Prostate gland (tissue), 2 donors: ENCODE measurements around the gene BBOX1. TPM values are rescaled to one million over a fixed set of nuclear protein-coding genes. Genes with fewer than 3 reads are reported as not detected.
A peak's percentile ranks its signal among the peaks of the same experiment; 100 is the strongest.
"Not testable (repeated sequence)": the region's sequence is repeated elsewhere in the genome, so short reads cannot be mapped to it uniquely, and the experiment has no call there.

Experiments used
- DNase-seq: peaks from one replicate; pipeline ENCODE4 v3.0.0-alpha.2; 2019; ENCODE audit warnings: low spot score
- H3K27ac ChIP-seq, 2 donors: fragments of 200-600 bp; sonication (generic); 2 replicates each; pipeline ENCODE4 v1.5.1; 2017 to 2019
- H3K27me3 ChIP-seq: fragments of 200-600 bp; sonication (generic); replicated peaks from 2 replicates; pipeline ENCODE4 v1.5.1; 2019; ENCODE audit not compliant: insufficient read depth
- H3K36me3 ChIP-seq, 2 donors: fragments of 200-600 bp; sonication (generic); 1 replicate in 1 of 2; 2 replicates in 1 of 2; pipeline versions ENCODE4 v1.5.1 to v1.8.1; 2017 to 2019
- H3K4me1 ChIP-seq: fragments of 200-600 bp; sonication (generic); replicated peaks from 2 replicates; pipeline ENCODE4 v1.5.1; 2019
- H3K4me3 ChIP-seq, 2 donors: fragments of 200-600 bp; sonication (generic); 2 replicates each; pipeline ENCODE4 v1.5.1; 2017 to 2019
- H3K9me3 ChIP-seq: fragments of 200-600 bp; sonication (generic); 2 replicates; pipeline ENCODE4 v1.5.1; 2017
- CTCF ChIP-seq, 4 experiments: fragments of 200-600 bp in 2 of 4; fragments of 450-650 bp in 2 of 4; sonication (generic) in 2 of 4; IDR thresholded peaks; 1 replicate in 3 of 4; 2 replicates in 1 of 4; pipeline ENCODE4 v1.5.1; 2016 to 2019; ENCODE audit warnings: antibody characterized with exemption in 4 of 4, mild to moderate bottlenecking in 2 of 4, moderate library complexity in 2 of 4
- POLR2A ChIP-seq: fragments of 450-650 bp; IDR thresholded peaks from one replicate; pipeline ENCODE4 v1.6.1; 2016; ENCODE audit warnings: antibody characterized with exemption, mild to moderate bottlenecking
- POLR2AphosphoS5 ChIP-seq: sonication (generic); formaldehyde crosslinking; IDR thresholded peaks from one replicate; pipeline ENCODE4 v1.6.1; 2017; ENCODE audit warnings: antibody characterized with exemption
- WGBS: methylation state at CpG from one replicate; pipeline ENCODE4 v1.1.5; 2018; 5-methylcytosine and 5-hydroxymethylcytosine counted together
- intact Hi-C: fragments of 100-400 bp; cut with DNase I; formaldehyde crosslinking; loops from one replicate; pipeline ENCODE4 v1.14.2; 2022
- total RNA-seq, 2 donors: library from RNA; depleted of rRNA; stranded (reverse); fragments of >200 nt; gene quantifications; one replicate each; pipeline ENCODE4 v1.1.0, GENCODE V29; 2016

The BBOX1 gene
- total RNA-seq, 2 donors from 2014 or later: 1.0 TPM; not detected in 1

GRCh38 chr11:26995701-26996460 lies 44.7 kb upstream of the BBOX1 start:
- no peak for TF ChIP-seq POLR2A
- TF ChIP-seq CTCF (IDR thresholded peaks at IDR 0.05): no peak
- TF ChIP-seq POLR2AphosphoS5: no peak
- H3K9me3 ChIP-seq: no peaks in the 10 kb centered on the region
- intact Hi-C loops: loop anchor here (10.0 kb wide), 1 partner anchor 241 kb away; no protein-coding TSS in a partner anchor
- 25% methylated on average over 1 of the region's 1 CpG for WGBS
- no peak overlapping the region for H3K27ac ChIP-seq
- no peaks in the 10 kb centered on the region for H3K4me1 ChIP-seq
- peak overlapping the region in 1 of 2 donors; percentile 31 for H3K4me3 ChIP-seq
- no peak for DNase-seq
- no peaks in the 10 kb centered on the region for H3K27me3 ChIP-seq
- no peaks in the 10 kb centered on the region for H3K36me3 ChIP-seq

- Histone ChIP-seq H3K9me3 (no peaks in the 10 kb centered on the region), H3K4me3 (no peak overlapping the region), H3K4me1 (no peaks in the 10 kb centered on the region), H3K27me3 (no peaks in the 10 kb centered on the region), H3K27ac (no peak overlapping the region), H3K36me3 (no peaks in the 10 kb centered on the region)
- DNase-seq: no peak
- TF ChIP-seq POLR2A (no peak), POLR2AphosphoS5 (no peak), CTCF (IDR thresholded peaks at IDR 0.05) (no peak)
- WGBS: 70% methylated on average over 2 of the region's 2 CpGs
- intact Hi-C loops: loop anchor here (10.0 kb wide), 1 partner anchor 243 kb away; no protein-coding TSS in a partner anchor
Observed at GRCh38 chr11:26997378-26997777, 43.2 kb upstream of the BBOX1 start.

DNA sequence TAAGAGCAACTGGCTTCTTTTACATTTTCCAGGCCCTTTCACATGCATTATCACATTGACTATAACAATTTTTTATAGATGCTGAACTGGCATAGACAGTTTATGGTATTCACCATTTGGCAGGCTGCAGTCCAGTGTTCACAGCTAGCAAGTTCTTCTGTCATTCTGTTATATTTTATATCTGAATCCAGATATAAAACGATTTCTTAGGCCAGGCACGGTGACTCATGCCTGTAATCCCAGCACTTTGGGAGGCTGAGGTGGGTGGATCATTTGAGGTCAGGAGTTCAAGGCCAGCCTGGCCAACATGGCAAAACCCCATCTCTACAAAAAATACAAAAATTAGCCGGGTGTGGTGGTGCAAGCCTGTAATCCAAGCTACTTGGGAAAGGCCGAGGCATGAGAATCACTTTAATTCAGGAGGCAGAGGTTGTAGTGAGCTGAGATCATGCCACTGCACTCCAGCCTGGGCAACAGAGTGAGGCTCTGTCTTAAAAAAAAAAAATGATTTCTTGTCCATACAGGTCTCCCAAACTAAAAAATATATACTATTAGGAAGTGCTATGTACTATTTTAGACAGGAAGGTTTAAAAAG lies 39.4 kb upstream of the BBOX1 start:
- intact Hi-C loops, H3K27ac ChIP-seq, H3K4me1 ChIP-seq, H3K4me3 ChIP-seq, H3K9me3 ChIP-seq, H3K36me3 ChIP-seq, DNase-seq, H3K27me3 ChIP-seq: not testable (repeated sequence)
- WGBS: 41% methylated on average over 4 of the region's 4 CpGs

DNA sequence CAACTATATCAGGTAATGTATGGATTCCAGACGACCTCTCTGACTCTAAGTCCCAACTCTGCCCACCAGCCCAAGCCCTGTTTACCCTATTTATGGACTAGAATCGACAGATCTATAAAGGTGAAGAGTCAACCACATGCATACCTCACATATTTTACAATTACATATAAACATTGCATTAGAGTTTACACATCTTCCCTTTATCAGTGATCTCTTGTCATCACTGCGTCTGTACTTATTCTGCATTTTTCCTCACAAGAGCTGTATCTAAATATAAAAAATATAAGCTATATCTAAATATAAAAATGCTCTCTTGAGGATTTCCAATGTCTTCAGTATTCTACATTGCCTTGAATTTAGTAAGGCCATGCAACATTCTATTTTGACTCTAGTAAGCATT lies 38.2 kb upstream of the BBOX1 start:
- TF ChIP-seq POLR2A: no peak
- Histone ChIP-seq H3K9me3 (no peaks in the 10 kb centered on the region), H3K36me3 (no peaks in the 10 kb centered on the region), H3K4me3 (no peak overlapping the region), H3K4me1 (no peaks in the 10 kb centered on the region), H3K27me3 (no peaks in the 10 kb centered on the region), H3K27ac (no peak overlapping the region)
- intact Hi-C loops: no loop called here
- WGBS: 73% methylated on average over 3 of the region's 3 CpGs
- no peak for DNase-seq

DNA sequence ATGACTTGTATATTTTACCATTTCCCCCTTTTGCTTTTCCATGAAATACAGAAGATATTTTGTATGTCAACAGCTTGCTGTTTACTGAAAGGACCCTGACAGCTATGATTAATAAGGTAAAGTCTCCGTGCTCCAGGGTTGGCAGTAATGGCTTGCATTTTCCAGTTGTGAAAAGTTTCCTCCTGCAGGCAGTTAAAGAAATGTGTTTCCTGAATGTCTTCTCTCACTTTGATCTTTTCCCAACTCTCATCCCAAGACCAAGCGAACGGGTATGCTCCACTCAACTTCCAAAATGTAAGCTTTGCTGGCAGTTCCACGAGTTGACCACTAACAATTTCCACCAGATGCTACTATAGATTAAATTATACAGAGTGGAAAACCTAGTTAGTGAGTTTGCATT lies 37.8 kb upstream of the BBOX1 start:
- intact Hi-C loops: no loop called here
- no peak for DNase-seq
- H3K9me3 ChIP-seq: no peaks in the 10 kb centered on the region
- H3K27me3 ChIP-seq: no peaks in the 10 kb centered on the region
- H3K4me1 ChIP-seq: no peaks in the 10 kb centered on the region
- H3K27ac ChIP-seq: no peak overlapping the region
- no peak overlapping the region for H3K4me3 ChIP-seq
- TF ChIP-seq CTCF (IDR thresholded peaks at IDR 0.05): no peak
- no peaks in the 10 kb centered on the region for H3K36me3 ChIP-seq
- 55% methylated on average over 4 of the region's 4 CpGs for WGBS

GRCh38 chr11:27004103-27004502 lies 36.5 kb upstream of the BBOX1 start:
- H3K9me3 ChIP-seq: no peaks in the 10 kb centered on the region
- intact Hi-C loops: no loop called here
- no peak overlapping the region for H3K4me3 ChIP-seq
- H3K27ac ChIP-seq: no peak overlapping the region
- H3K4me1 ChIP-seq: no peaks in the 10 kb centered on the region
- no peaks in the 10 kb centered on the region for H3K36me3 ChIP-seq
- no peaks in the 10 kb centered on the region for H3K27me3 ChIP-seq
- WGBS: 85% methylated on average over 2 of the region's 2 CpGs
- TF ChIP-seq CTCF (IDR thresholded peaks at IDR 0.05): no peak
- no peak for TF ChIP-seq POLR2AphosphoS5
- TF ChIP-seq POLR2A: no peak
- DNase-seq: no peak
